Measurements from ENCODE around the gene PLXNA4.

PLXNA4 gene

GRCh38 chr7:132455378-132455777, 120.9 kb downstream of the PLXNA4 start:
- no peak overlapping the region for H3K4me3 ChIP-seq (replicated peaks; ENCODE audit: insufficient read depth, low read length)
- no peak for DNase-seq (ENCODE audit: low read depth in 1 of 2, low spot score in 1 of 2)
- TF ChIP-seq GABPA (IDR thresholded peaks at IDR 0.05; ENCODE audit: low read depth) (no peak), SPI1 (IDR thresholded peaks at IDR 0.05; ENCODE audit: borderline replicate concordance, low read depth) (no peak), POLR2AphosphoS5 (IDR thresholded peaks at IDR 0.05; ENCODE audit: low read depth) (no peak), CTCF (IDR thresholded peaks at IDR 0.05; ENCODE audit: insufficient read depth, low read length) (no peak)
- TF ChIP-seq, protein P1, sequence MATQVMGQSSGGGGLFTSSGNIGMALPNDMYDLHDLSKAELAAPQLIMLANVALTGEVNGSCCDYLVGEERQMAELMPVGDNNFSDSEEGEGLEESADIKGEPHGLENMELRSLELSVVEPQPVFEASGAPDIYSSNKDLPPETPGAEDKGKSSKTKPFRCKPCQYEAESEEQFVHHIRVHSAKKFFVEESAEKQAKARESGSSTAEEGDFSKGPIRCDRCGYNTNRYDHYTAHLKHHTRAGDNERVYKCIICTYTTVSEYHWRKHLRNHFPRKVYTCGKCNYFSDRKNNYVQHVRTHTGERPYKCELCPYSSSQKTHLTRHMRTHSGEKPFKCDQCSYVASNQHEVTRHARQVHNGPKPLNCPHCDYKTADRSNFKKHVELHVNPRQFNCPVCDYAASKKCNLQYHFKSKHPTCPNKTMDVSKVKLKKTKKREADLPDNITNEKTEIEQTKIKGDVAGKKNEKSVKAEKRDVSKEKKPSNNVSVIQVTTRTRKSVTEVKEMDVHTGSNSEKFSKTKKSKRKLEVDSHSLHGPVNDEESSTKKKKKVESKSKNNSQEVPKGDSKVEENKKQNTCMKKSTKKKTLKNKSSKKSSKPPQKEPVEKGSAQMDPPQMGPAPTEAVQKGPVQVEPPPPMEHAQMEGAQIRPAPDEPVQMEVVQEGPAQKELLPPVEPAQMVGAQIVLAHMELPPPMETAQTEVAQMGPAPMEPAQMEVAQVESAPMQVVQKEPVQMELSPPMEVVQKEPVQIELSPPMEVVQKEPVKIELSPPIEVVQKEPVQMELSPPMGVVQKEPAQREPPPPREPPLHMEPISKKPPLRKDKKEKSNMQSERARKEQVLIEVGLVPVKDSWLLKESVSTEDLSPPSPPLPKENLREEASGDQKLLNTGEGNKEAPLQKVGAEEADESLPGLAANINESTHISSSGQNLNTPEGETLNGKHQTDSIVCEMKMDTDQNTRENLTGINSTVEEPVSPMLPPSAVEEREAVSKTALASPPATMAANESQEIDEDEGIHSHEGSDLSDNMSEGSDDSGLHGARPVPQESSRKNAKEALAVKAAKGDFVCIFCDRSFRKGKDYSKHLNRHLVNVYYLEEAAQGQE (IDR thresholded peaks at IDR 0.05; ENCODE audit: insufficient replicate concordance, low read depth): no peak
- no peaks in the 10 kb centered on the region for H3K27me3 ChIP-seq (ENCODE audit: insufficient read depth, poor library complexity, severe bottlenecking)
- no peak overlapping the region for H3K27ac ChIP-seq (replicated peaks)

GRCh38 chr7:132453826-132454225, 122.4 kb downstream of the PLXNA4 start:
- Histone ChIP-seq H3K27me3 (ENCODE audit: insufficient read depth, poor library complexity, severe bottlenecking) (no peaks in the 10 kb centered on the region), H3K4me3 (replicated peaks; ENCODE audit: insufficient read depth, low read length) (no peak overlapping the region), H3K27ac (replicated peaks) (no peak overlapping the region)
- TF ChIP-seq POLR2AphosphoS5 (IDR thresholded peaks at IDR 0.05; ENCODE audit: low read depth) (no peak), GABPA (IDR thresholded peaks at IDR 0.05; ENCODE audit: low read depth) (no peak), SPI1 (IDR thresholded peaks at IDR 0.05; ENCODE audit: borderline replicate concordance, low read depth) (no peak), CTCF (IDR thresholded peaks at IDR 0.05; ENCODE audit: insufficient read depth, low read length) (no peak)
- TF ChIP-seq, protein P1 (IDR thresholded peaks at IDR 0.05; ENCODE audit: insufficient replicate concordance, low read depth): no peak
- DNase-seq (ENCODE audit: low read depth in 1 of 2, low spot score in 1 of 2): no peak

DNA sequence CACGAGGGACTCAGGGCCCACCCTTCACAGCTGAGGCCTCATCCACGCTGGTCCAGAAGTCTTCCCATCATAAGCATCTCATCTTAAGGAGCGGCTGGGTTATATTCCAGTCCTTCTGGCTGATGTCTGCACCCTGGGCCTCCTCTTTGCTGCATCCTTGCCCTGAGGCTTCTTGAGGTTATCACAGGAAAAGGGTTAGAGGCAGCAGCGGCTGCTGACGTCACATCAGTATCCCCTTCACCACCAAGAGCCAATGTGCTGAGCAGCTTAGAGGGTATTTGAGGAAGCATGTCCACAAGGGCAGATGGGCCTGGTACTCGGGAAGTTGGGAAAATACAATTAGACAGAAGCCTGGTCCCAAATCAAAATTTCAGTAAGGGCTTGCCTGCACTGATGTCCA, 125.1 kb downstream of the PLXNA4 start:
- H3K27me3 ChIP-seq (ENCODE audit: insufficient read depth, poor library complexity, severe bottlenecking): no peaks in the 10 kb centered on the region
- no peak for TF ChIP-seq GABPA (IDR thresholded peaks at IDR 0.05; ENCODE audit: low read depth)
- TF ChIP-seq, protein P1 (IDR thresholded peaks at IDR 0.05; ENCODE audit: insufficient replicate concordance, low read depth): no peak
- no peak for TF ChIP-seq POLR2AphosphoS5 (IDR thresholded peaks at IDR 0.05; ENCODE audit: low read depth)
- TF ChIP-seq SPI1 (IDR thresholded peaks at IDR 0.05; ENCODE audit: borderline replicate concordance, low read depth): no peak
- TF ChIP-seq CTCF (IDR thresholded peaks at IDR 0.05; ENCODE audit: insufficient read depth, low read length): no peak
- no peak overlapping the region for H3K4me3 ChIP-seq (replicated peaks; ENCODE audit: insufficient read depth, low read length)
- DNase-seq (ENCODE audit: low read depth in 1 of 2, low spot score in 1 of 2): no peak
- H3K27ac ChIP-seq (replicated peaks): no peak overlapping the region
